HCT116 (cell line): ENCODE data around the gene CHRM3. TPM values are rescaled to one million over a fixed set of nuclear protein-coding genes. Genes with fewer than 3 reads are reported as not detected.

Experiments
- ATAC-seq: fragments of 200-7000 bp; cut with Tn5 transposase; 2 replicates; pipeline ENCODE4 v1.9.1; 2020; ENCODE audit warnings: mild to moderate bottlenecking, moderate library complexity
- BruUV-seq: library from RNA; stranded (reverse); fragments of 400-500 nt; replicated peaks from 2 replicates; lab custom pipeline; 2021; lab: Mats Ljungman, UMichigan
- CTCF ChIA-PET: fragments of 300-600 bp; sonication (Branson Sonifier 250); formaldehyde crosslinking; loops from one replicate; lab custom pipeline; 2021; ENCODE audit warnings: antibody characterized with exemption; lab: Charles Lee
- POLR2A ChIA-PET: fragments of 300-600, 350-600 bp; sonication (Branson Sonifier 250); formaldehyde crosslinking; loops from one replicate; lab custom pipeline; 2021; ENCODE audit warnings: antibody characterized with exemption; lab: Charles Lee
- RAD21 ChIA-PET, 2 experiments: fragments of 300-600 bp; sonication (Branson Sonifier 250); formaldehyde crosslinking; loops; one replicate each; lab custom pipeline; 2023; ENCODE audit warnings: low total read pairs in 2 of 2; ENCODE audit not compliant: uncharacterized antibody in 2 of 2, unreplicated experiment in 2 of 2, low non-redundant PET in 1 of 2; lab: Charles Lee
- DNase-seq: peaks from one replicate; pipeline ENCODE4 v3.0.0-alpha.2; 2010; ENCODE audit warnings: low read depth, low spot score
- H2AFZ ChIP-seq: fragments of 200-600 bp; shearing (Covaris generic), sonication (generic); 2 replicates; pipeline ENCODE4 v1.6.1; 2017; ENCODE audit warnings: low read depth, mixed run types, mixed read lengths, antibody characterized with exemption, low read length; ENCODE audit not compliant: poor library complexity, severe bottlenecking
- H3K27ac ChIP-seq: 2 replicates; pipeline ENCODE4 v1.5.1; 2012; ENCODE audit warnings: low read depth, low read length
- H3K27me3 ChIP-seq: fragments of 200-600 bp; sonication (generic); 2 replicates; pipeline ENCODE4 v1.6.1; 2016; ENCODE audit warnings: mixed run types, low read length, mixed read lengths; ENCODE audit not compliant: insufficient read depth
- H3K36me3 ChIP-seq, 2 experiments: fragments of 200-500 bp in 1 of 2; fragments of 200-600 bp in 1 of 2; sonication (Bioruptor generic) in 1 of 2; sonication (generic) in 1 of 2; 2 replicates each; pipeline versions ENCODE4 v1.5.1 to v1.6.1; 2014 to 2016; ENCODE audit warnings: low read length in 2 of 2, inconsistent platforms in 1 of 2, mixed read lengths in 1 of 2, mixed run types in 1 of 2; ENCODE audit not compliant: insufficient read depth in 2 of 2, control insufficient read depth in 1 of 2
- H3K4me1 ChIP-seq, 2 experiments: fragments of 200-600 bp in 1 of 2; sonication (generic) in 1 of 2; 2 replicates each; pipeline versions ENCODE4 v1.5.1 to v1.6.1; 2012 to 2017; ENCODE audit warnings: low read length in 2 of 2, inconsistent platforms in 1 of 2, mild to moderate bottlenecking in 1 of 2, mixed read lengths in 1 of 2, mixed run types in 1 of 2, moderate library complexity in 1 of 2; ENCODE audit not compliant: insufficient read depth in 2 of 2, control insufficient read depth in 1 of 2
- H3K4me2 ChIP-seq: fragments of 200-600 bp; sonication (generic); 2 replicates; pipeline ENCODE4 v1.6.1; 2017; ENCODE audit warnings: mixed run types, low read length, mixed read lengths
- H3K4me3 ChIP-seq, 2 experiments: fragments of 200-600 bp in 1 of 2; sonication (generic) in 1 of 2; replicated peaks in 1 of 2; 2 replicates each; pipeline ENCODE4 v1.5.1; 2011 to 2016; ENCODE audit warnings: low read length in 2 of 2, control low read depth in 1 of 2, low read depth in 1 of 2, mild to moderate bottlenecking in 1 of 2, mixed read lengths in 1 of 2, mixed run types in 1 of 2
- H3K79me2 ChIP-seq: fragments of 200-600 bp; sonication (generic); 2 replicates; pipeline ENCODE4 v1.6.1; 2017; ENCODE audit warnings: mild to moderate bottlenecking, mixed run types, low read length, moderate library complexity, mixed read lengths; ENCODE audit not compliant: insufficient read depth
- H3K9ac ChIP-seq: fragments of 200-600 bp; sonication (generic); 2 replicates; pipeline ENCODE4 v1.6.1; 2016; ENCODE audit warnings: low read length, mixed read lengths
- H3K9me2 ChIP-seq: fragments of 200-600 bp; sonication (generic), shearing (Covaris generic); 2 replicates; pipeline ENCODE4 v1.6.1; 2017; ENCODE audit warnings: mixed run types, mild to moderate bottlenecking, moderate library complexity; ENCODE audit not compliant: insufficient read depth
- H3K9me3 ChIP-seq, 2 experiments: fragments of 200-500 bp in 1 of 2; fragments of 200-600 bp in 1 of 2; sonication (Bioruptor generic) in 1 of 2; sonication (generic) in 1 of 2; 2 replicates each; pipeline ENCODE4 v1.6.1; 2014 to 2017; ENCODE audit warnings: low read length in 2 of 2, mixed read lengths in 2 of 2, inconsistent platforms in 1 of 2, low read depth in 1 of 2, mild to moderate bottlenecking in 1 of 2, mixed run types in 1 of 2, moderate library complexity in 1 of 2; ENCODE audit not compliant: control insufficient read depth in 1 of 2, insufficient read depth in 1 of 2
- H4K20me1 ChIP-seq: fragments of 200-600 bp; sonication (generic), shearing (Covaris generic); 2 replicates; pipeline ENCODE4 v1.6.1; 2017; ENCODE audit warnings: mixed run types, mild to moderate bottlenecking, moderate library complexity; ENCODE audit not compliant: insufficient read depth
- CBX3 ChIP-seq: IDR thresholded peaks from 2 replicates; pipeline ENCODE4 v1.6.1; 2012; ENCODE audit warnings: low read depth
- ELF1 ChIP-seq: IDR thresholded peaks from 2 replicates; pipeline ENCODE4 v1.6.1; 2012; ENCODE audit warnings: low read depth, borderline replicate concordance
- EZH2 ChIP-seq: fragments of 200-600 bp; sonication (generic); IDR thresholded peaks from 2 replicates; pipeline ENCODE4 v1.6.1; 2017; ENCODE audit warnings: antibody characterized with exemption, mixed run types
- FOSL1 ChIP-seq: IDR thresholded peaks from 2 replicates; pipeline ENCODE4 v1.6.1; 2012; ENCODE audit warnings: low read depth
- JUND ChIP-seq: IDR thresholded peaks from 2 replicates; pipeline ENCODE4 v1.6.1; 2012
- RAD21 ChIP-seq: IDR thresholded peaks from 2 replicates; pipeline ENCODE4 v1.6.1; 2012; ENCODE audit warnings: low read depth, mild to moderate bottlenecking
- SIN3A ChIP-seq: IDR thresholded peaks from 2 replicates; pipeline ENCODE4 v1.6.1; 2012; ENCODE audit warnings: low read depth
- SRF ChIP-seq: IDR thresholded peaks from 2 replicates; pipeline ENCODE4 v1.6.1; 2012; ENCODE audit warnings: low read depth
- TCF7L2 ChIP-seq: IDR thresholded peaks from 2 replicates; pipeline ENCODE4 v1.7.0; 2011; ENCODE audit warnings: borderline replicate concordance, inconsistent platforms; ENCODE audit not compliant: insufficient read depth, insufficient read length; ENCODE audit errors: extremely low read depth
- YY1 ChIP-seq: IDR thresholded peaks from 2 replicates; pipeline ENCODE4 v1.6.1; 2011; ENCODE audit warnings: low read length, low read depth, moderate library complexity, mild to moderate bottlenecking; ENCODE audit not compliant: insufficient replicate concordance; ENCODE audit errors: extremely low read depth
- ZFX ChIP-seq: fragments of 450-650 bp; IDR thresholded peaks from 2 replicates; pipeline ENCODE4 v1.6.1; 2017
- ZNF274 ChIP-seq: fragments of 200-500 bp; sonication (Bioruptor generic); IDR thresholded peaks from 2 replicates; pipeline ENCODE4 v1.6.1; 2014; ENCODE audit warnings: mild to moderate bottlenecking, low read depth, low read length, inconsistent platforms
- intact Hi-C: fragments of 100-400 bp; cut with micrococcal nuclease; formaldehyde crosslinking; loops from 2 replicates; pipeline ENCODE4 v1.10.0; 2022
- total RNA-seq: library from RNA; stranded (reverse); gene quantifications from one replicate; pipeline ENCODE4 v1.2.1, GENCODE V29; 2021; ENCODE audit not compliant: unreplicated experiment
- TF ChIP-seq, protein P1 (sequence below), 3 experiments: fragments of 200-600 bp in 1 of 3; sonication (generic) in 1 of 3; IDR thresholded peaks in 2 of 3; conservative IDR thresholded peaks in 1 of 3; 2 replicates each; pipeline ENCODE4 v1.5.1; 2012 to 2017; ENCODE audit warnings: low read depth in 2 of 3, low read length in 2 of 3, antibody characterized with exemption in 1 of 3, borderline replicate concordance in 1 of 3, control low read depth in 1 of 3, mild to moderate bottlenecking in 1 of 3, mixed read lengths in 1 of 3, mixed run types in 1 of 3, moderate library complexity in 1 of 3; ENCODE audit not compliant: insufficient read depth in 1 of 3
- TF ChIP-seq, protein P2 (sequence below): IDR thresholded peaks from 2 replicates; pipeline ENCODE4 v1.6.1; 2012
- TF ChIP-seq, protein P3 (sequence below): IDR thresholded peaks from 2 replicates; pipeline ENCODE4 v1.6.1; 2011; ENCODE audit warnings: mild to moderate bottlenecking, low read length, moderate library complexity; ENCODE audit not compliant: insufficient replicate concordance; ENCODE audit errors: extremely low read depth
- TF ChIP-seq, protein P4 (sequence below): IDR thresholded peaks from 2 replicates; pipeline ENCODE4 v1.6.1; 2012; ENCODE audit warnings: low read depth

Gene CHRM3
- total RNA-seq, 1 experiment from 2014 or later: 0.15 TPM

DNA sequence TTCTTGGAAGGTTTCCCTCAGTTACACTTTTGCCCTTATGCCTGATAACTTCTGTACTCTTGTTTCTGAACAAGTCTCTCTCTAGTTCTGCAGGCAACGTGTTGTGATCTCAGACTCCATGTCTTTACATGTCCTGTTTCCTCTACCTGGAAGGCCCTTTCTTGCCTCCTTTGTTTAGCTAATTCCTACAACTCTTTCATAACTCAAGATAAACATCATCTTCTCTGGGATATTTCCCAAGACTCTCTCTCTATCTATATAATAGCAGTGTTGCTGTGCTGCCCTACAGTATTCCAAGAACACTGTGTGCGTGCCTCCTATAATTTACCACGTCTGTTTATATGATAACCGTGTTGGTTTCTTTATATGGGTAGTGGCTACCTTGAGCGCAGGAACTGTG, 47.8 kb downstream of the CHRM3 start:
- DNase-seq: no peak
- no TSS peak for BruUV-seq
- POLR2A ChIA-PET: no interaction called here

More for the DNA sequence above, 47.8 kb downstream of the CHRM3 start:
- ChIA-PET CTCF (no interaction called here), RAD21 (no interaction called here)
- no peak overlapping the region for H3K4me3 ChIP-seq
- no peaks in the 10 kb centered on the region for H3K79me2 ChIP-seq
- H3K36me3 ChIP-seq: no peaks in the 10 kb centered on the region
- H3K9ac ChIP-seq: no peak overlapping the region
- no peaks in the 10 kb centered on the region for H3K9me2 ChIP-seq
- no peak overlapping the region for H3K4me2 ChIP-seq
- no peak overlapping the region for H3K27ac ChIP-seq
- no peak for ATAC-seq
- peaks cover 13 to 14% of the 10 kb centered on the region in 2 experiments; a peak in 2 of 4 replicates for H3K9me3 ChIP-seq
- intact Hi-C loops: no loop called here
- no peaks in the 10 kb centered on the region for H3K27me3 ChIP-seq
- TF ChIP-seq YY1 (no peak), RAD21 (no peak), ZFX (no peak), TCF7L2 (no peak), CBX3 (no peak), FOSL1 (no peak), JUND (no peak), EZH2 (no peak), SRF (no peak), SIN3A (no peak), ZNF274 (no peak), ELF1 (no peak)
- TF ChIP-seq, protein P1, sequence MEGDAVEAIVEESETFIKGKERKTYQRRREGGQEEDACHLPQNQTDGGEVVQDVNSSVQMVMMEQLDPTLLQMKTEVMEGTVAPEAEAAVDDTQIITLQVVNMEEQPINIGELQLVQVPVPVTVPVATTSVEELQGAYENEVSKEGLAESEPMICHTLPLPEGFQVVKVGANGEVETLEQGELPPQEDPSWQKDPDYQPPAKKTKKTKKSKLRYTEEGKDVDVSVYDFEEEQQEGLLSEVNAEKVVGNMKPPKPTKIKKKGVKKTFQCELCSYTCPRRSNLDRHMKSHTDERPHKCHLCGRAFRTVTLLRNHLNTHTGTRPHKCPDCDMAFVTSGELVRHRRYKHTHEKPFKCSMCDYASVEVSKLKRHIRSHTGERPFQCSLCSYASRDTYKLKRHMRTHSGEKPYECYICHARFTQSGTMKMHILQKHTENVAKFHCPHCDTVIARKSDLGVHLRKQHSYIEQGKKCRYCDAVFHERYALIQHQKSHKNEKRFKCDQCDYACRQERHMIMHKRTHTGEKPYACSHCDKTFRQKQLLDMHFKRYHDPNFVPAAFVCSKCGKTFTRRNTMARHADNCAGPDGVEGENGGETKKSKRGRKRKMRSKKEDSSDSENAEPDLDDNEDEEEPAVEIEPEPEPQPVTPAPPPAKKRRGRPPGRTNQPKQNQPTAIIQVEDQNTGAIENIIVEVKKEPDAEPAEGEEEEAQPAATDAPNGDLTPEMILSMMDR (IDR thresholded peaks at IDR 0.05 in 2 of 3, conservative IDR thresholded peaks at IDR 0.05 in 1 of 3; ENCODE audit: borderline replicate concordance in 1 of 3, insufficient read depth in 1 of 3, low read depth in 2 of 3, low read length in 2 of 3): no peak
- TF ChIP-seq, protein P2, sequence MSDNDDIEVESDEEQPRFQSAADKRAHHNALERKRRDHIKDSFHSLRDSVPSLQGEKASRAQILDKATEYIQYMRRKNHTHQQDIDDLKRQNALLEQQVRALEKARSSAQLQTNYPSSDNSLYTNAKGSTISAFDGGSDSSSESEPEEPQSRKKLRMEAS: no peak
- TF ChIP-seq, protein P3, sequence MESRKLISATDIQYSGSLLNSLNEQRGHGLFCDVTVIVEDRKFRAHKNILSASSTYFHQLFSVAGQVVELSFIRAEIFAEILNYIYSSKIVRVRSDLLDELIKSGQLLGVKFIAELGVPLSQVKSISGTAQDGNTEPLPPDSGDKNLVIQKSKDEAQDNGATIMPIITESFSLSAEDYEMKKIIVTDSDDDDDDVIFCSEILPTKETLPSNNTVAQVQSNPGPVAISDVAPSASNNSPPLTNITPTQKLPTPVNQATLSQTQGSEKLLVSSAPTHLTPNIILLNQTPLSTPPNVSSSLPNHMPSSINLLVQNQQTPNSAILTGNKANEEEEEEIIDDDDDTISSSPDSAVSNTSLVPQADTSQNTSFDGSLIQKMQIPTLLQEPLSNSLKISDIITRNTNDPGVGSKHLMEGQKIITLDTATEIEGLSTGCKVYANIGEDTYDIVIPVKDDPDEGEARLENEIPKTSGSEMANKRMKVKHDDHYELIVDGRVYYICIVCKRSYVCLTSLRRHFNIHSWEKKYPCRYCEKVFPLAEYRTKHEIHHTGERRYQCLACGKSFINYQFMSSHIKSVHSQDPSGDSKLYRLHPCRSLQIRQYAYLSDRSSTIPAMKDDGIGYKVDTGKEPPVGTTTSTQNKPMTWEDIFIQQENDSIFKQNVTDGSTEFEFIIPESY: no peak
- TF ChIP-seq, protein P4, sequence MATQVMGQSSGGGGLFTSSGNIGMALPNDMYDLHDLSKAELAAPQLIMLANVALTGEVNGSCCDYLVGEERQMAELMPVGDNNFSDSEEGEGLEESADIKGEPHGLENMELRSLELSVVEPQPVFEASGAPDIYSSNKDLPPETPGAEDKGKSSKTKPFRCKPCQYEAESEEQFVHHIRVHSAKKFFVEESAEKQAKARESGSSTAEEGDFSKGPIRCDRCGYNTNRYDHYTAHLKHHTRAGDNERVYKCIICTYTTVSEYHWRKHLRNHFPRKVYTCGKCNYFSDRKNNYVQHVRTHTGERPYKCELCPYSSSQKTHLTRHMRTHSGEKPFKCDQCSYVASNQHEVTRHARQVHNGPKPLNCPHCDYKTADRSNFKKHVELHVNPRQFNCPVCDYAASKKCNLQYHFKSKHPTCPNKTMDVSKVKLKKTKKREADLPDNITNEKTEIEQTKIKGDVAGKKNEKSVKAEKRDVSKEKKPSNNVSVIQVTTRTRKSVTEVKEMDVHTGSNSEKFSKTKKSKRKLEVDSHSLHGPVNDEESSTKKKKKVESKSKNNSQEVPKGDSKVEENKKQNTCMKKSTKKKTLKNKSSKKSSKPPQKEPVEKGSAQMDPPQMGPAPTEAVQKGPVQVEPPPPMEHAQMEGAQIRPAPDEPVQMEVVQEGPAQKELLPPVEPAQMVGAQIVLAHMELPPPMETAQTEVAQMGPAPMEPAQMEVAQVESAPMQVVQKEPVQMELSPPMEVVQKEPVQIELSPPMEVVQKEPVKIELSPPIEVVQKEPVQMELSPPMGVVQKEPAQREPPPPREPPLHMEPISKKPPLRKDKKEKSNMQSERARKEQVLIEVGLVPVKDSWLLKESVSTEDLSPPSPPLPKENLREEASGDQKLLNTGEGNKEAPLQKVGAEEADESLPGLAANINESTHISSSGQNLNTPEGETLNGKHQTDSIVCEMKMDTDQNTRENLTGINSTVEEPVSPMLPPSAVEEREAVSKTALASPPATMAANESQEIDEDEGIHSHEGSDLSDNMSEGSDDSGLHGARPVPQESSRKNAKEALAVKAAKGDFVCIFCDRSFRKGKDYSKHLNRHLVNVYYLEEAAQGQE: no peak
- H4K20me1 ChIP-seq: no peaks in the 10 kb centered on the region
- H2AFZ ChIP-seq: no peak overlapping the region
- H3K4me1 ChIP-seq: no peaks in the 10 kb centered on the region
